GM20431 (cell line): ENCODE results near the gene VWDE.

Source experiments
- in situ Hi-C: fragments of 300-500 bp; cut with MseI, MboI; formaldehyde crosslinking; loops from one replicate; pipeline ENCODE4 v1.15.0; 2020; ENCODE audit warnings: low sequenced_read_pairs; ENCODE audit not compliant: unreplicated experiment

The VWDE gene

GRCh38 chr7:12350971-12351370 is 52.7 kb downstream of the VWDE start:
- in situ Hi-C loops: no loop called here

- in situ Hi-C loops: no loop called here
Observed at GRCh38 chr7:12337095-12337494, 66.6 kb downstream of the VWDE start.

DNA sequence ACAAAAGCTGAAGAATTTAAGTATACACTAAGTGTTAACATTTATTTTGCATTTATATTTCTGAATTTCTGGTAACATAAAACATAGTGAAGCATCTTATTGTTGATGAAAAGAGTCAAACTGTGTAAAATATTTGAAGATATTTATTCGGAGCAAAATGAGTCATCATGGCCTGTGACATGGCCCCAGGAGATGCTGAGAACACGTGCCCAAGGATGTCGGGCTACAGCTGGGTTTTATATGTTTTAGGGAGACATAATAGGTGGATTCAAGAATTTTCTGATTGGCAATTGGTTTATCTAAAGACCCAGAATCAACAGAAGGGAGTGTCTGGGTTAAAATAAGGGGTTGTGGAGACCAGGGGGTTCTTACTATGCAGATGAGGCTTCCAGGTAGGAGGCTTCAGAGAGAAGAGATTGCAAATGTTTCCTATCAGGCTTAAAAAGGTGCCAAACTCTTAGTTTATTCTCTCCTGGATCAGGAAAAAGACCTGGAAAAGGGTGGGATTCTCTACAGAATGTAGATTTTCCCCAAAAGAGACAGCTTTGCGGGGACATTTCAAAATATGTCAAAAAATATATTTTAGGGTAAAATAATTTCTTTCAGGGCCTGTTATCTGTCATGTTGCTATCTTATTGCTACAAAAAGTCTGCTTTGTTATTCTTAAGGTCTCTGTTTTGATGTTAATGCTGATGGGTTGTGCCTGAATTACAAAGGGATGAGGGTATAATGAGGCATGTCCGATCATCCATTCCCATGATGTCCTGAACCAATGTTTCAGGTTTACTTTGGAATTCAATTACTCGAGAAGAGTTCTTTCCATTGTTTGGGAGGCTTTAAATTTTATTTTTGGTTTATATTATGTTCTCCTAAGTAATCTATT is 74.5 kb downstream of the VWDE start:
- in situ Hi-C loops: no loop called here

DNA sequence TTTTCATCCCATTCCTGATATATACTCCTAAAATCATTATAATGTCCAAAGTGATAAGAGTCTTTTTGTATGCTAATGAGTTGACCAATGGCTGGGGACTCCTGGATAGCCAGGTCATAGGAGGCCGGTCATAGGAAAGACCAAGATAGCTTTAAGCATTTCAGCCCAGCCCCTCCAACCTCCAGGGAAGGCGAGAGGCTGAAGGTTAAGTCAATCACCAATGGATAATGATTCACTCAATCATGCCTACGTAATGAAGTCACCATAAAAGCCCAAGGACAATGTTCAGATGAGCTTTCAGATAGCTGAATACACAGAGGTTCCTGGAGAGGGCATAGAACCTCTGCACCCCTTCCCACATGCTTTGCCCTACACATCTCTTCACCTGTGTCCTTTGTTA is 75.7 kb downstream of the VWDE start:
- in situ Hi-C loops: no loop called here

- in situ Hi-C loops: no loop called here
Observed at GRCh38 chr7:12325646-12326045, 78.0 kb downstream of the VWDE start.

DNA sequence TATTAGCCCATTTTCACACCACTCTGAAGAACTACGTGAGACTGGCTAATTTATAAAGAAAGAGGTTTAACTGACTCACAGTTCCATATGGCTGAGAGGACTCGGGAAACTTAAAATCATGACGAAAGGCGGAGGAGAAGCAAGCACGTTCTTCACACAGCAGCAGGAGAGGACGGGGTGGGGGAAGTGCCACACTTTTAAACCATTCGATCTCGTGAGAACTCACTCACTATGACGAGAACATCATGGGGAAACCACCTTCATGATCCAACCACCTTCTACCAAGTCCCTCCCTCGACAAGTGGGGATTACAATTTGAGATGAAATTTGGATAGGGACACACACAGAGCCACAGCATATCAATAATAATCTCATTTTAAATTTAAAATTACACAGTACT is 80.2 kb downstream of the VWDE start:
- in situ Hi-C loops: loop anchor here (25.0 kb wide), 1 partner anchor 261 kb away; no protein-coding TSS in a partner anchor

- in situ Hi-C loops: loop anchor here (25.0 kb wide), 1 partner anchor 261 kb away; no protein-coding TSS in a partner anchor
Observed at GRCh38 chr7:12322903-12323300, 80.8 kb downstream of the VWDE start.

DNA sequence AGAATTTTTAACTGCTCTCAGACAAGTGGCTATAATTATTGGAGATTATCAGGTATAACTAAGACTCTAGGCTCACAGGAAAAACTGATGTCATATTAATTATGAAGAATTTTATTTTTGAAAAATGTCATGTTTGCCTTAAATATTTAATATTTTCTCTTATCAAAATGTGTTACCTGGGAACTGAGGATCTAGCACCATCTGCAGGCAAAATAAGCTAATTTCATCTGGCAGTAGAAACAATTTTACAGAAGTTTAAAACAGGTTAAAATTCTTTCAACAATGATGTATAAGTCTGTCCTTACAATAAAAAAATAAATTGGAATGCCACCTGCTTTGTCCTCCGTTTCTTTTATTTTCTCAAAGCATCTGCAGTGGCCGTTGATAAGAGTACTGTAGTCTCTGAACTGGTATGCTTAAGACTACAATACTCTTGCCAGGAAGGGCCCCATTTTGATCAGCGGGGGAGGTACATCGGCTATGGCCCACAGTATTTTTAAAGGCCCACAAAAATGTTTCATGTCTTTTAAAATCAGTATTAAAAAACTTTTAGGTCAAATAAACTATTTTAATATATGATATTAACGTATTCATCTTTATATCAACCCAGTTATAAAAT is 81.3 kb downstream of the VWDE start:
- in situ Hi-C loops: loop anchor here (25.0 kb wide), 1 partner anchor 260 kb away; no protein-coding TSS in a partner anchor

DNA sequence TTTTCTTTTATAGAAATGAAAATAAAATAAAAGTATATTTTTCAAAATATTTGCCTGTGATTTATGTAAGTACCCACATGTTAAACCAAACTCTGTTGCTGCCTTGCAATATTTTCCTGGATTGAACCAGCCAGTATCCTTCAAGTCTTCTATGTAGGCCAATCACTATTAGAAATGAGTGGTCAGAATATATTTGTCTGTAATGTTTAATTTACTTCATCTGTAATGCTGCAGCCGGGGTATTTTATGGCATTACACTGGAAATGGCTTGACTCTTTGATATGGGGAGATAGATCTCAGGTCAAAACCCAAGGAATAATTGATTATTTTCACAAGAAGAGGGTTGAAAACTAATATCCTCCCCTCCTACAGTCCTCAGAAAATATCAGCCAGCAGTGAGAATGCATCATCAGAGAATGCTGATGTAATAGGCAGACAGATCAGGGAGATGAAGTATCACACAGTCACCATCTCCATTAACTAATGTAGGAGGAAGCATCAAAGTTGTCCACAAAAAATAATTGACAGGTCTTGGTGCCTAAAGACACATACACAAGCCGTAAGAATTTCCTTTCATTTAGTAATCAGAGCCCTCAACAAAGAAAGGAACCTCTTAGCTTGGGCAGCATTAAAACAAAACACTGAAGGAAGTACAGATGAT is 82.5 kb downstream of the VWDE start:
- in situ Hi-C loops: loop anchor here (25.0 kb wide), 1 partner anchor 259 kb away; no protein-coding TSS in a partner anchor

DNA sequence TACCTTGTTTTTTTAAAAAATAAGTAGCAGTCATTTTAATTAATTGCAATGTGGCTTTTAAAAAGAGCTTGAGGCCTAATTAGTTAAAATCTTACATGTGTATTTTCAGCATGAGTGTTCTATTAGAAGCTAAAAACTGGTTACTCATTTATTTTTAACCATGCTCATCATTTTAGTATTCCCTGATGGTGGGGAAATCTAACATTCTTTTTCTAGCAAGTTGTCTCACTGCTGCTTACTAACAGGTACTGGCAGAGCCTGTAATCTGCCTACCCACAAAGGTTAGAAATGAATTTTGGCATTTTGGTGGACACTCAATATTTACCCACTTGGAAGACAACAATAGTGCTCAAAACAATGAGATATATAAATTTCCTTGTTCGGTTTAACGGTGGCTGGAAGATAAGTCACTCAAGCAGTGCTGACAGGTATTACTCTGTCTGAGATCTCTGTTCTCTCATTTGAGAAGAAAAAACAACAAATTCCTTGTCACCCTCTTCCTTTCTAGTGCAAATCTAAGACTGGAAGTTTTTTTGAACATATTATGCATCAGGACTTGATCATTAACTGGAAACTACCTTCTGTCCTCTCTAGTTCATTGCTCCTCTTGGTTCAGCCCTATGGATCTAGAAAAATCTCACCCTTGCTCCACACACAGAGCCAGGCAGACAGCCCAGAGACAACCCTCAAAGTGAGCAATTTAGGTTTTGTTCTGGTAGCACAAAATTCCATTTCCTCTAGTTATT is 83.3 kb downstream of the VWDE start:
- in situ Hi-C loops: loop anchor here (25.0 kb wide), 1 partner anchor 258 kb away; no protein-coding TSS in a partner anchor

GRCh38 chr7:12317675-12318074 is 86.0 kb downstream of the VWDE start:
- in situ Hi-C loops: loop anchor here (25.0 kb wide), 1 partner anchor 255 kb away; no protein-coding TSS in a partner anchor

DNA sequence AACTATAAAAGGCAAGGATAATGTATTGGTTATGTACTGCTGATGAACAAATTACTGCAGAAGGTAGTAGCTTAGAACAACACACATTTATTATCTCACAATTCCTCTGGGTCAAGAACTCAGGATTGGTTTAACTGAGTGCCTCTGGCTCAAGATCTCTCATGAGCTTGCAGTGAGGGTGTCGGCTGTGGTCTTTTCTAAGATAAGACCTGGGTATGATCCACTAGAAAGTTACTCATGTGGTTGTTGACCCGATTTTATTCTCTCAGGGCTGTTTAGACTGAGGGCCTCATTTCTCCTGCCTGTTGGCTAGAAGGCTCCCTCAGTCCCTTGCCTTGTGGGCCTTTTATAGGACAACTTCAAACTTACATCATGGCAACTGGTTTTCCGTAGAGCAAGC is 86.7 kb downstream of the VWDE start:
- in situ Hi-C loops: loop anchor here (25.0 kb wide), 1 partner anchor 255 kb away; no protein-coding TSS in a partner anchor

DNA sequence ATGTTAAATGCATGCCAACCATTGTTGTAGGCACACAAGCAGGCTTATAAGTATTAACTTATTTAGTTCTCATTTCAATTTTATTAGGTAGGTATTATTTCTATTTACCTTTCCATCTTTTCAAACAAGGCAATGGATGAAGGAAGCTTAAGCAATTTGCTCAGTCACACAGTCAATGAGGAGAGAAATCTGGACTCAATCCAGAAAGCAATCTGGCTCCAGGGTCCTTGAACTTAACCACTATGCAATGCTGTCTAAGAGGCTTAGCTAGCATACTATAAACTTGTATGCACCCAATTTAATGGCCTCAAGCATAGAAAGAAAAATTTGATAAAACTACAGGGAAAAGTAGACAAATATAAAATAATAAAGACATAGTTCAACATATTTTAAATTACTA is 88.6 kb downstream of the VWDE start:
- in situ Hi-C loops: loop anchor here (25.0 kb wide), 1 partner anchor 253 kb away; no protein-coding TSS in a partner anchor

DNA sequence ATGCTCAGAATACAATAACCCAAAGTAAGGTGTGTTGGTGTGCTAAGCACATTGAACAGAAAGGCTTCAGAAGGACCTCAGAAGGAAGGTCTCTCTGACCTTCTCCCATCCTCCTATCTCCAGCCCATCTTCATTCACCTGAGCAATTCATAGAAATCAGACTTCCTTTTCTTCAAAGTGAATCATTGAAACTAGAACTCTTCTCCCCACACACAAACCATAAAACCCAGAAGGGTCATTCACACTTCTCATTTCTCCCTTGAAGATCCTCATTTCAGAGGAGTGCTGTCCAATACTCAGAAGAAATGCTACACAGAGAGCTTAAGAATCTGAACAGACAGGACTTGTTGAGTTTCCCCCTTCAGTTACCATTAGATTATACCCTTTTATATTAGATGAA is 89.5 kb downstream of the VWDE start:
- in situ Hi-C loops: loop anchor here (25.0 kb wide), 1 partner anchor 252 kb away; no protein-coding TSS in a partner anchor

- in situ Hi-C loops: loop anchor here (25.0 kb wide), 1 partner anchor 243 kb away; no protein-coding TSS in a partner anchor
Observed at GRCh38 chr7:12305502-12305901, 98.2 kb downstream of the VWDE start.

DNA sequence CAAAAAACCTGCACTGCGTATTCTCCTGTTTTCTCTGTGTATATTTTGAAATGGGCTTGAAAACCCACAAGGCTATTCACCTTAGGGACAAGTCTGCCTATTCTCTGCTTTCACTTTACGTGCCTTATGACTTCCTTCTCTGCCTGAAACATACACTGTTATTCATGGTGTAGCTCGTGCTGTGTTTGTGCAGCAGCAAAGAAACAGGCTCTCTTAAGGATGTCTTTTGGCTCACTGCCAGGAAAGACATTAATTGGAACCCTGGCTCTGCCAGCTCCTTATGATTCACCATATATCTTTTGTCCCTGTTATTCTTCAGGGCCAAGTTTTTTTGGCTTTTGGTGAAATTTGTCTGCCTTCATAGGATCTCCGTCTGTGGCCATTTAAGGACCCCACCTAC is 100.2 kb downstream of the VWDE start:
- in situ Hi-C loops: loop anchor here (25.0 kb wide), 1 partner anchor 241 kb away; no protein-coding TSS in a partner anchor

DNA sequence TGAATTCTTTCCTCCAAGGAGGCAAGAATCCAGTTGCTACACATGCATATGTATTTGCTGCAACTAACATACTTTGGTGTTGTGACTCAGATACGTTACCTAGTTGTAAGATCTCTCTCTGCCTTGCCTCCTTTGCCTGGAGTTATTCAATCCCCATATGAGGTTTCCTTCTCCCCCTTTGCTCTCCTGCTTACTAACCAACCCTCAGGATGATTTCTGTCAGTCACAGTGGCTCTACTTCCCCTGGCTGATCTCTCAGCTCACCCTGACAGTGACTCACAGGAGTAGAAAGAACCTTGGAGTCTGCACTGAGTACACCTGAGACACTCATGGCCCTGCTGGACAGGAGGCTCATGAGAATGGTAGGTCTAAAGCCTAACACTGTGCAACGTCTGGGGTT is 100.6 kb downstream of the VWDE start:
- in situ Hi-C loops: loop anchor here (25.0 kb wide), 1 partner anchor 241 kb away; no protein-coding TSS in a partner anchor

DNA sequence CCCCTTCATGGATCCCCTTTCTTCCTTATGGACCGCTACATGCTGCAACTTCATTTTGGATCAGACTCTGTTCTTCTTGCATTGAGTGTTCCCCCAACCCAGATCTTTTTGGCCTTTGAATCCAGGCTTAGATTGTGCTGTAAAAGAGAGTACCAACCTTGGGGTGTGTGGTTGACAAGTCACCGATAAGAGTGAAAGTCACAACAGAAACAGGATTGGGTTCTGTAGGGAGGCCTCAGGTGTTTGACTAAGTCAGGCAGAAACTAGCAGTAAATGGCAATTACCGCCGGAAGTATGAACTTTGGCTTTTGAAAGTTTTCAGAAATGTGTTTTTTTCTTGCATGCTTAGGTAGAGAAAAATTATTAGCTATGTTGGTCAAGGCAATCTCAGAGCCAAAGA is 103.2 kb downstream of the VWDE start:
- in situ Hi-C loops: loop anchor here (25.0 kb wide), 1 partner anchor 238 kb away; no protein-coding TSS in a partner anchor

DNA sequence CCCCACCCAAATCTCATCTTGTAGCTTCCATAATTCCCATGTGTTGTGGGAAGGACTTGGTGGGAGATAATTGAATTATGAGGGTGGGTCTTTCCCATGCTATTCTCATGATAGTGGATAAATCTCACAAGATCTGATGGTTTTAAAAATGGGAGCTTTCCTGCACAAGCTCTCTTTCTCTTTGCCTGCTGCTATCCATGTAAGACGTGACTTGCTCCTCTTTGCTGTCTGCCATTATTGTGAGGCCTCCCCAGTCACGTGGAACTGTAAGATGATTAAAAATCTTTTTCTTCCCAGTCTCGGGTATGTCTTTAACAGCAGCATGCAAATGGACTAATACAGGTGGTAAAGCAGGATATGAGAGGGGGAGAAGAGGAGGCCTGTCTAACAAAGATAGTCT is 104.3 kb downstream of the VWDE start:
- in situ Hi-C loops: no loop called here
